Natural killer cell (primary cell): Measurements from ENCODE around the gene EYA4. TPM values are rescaled to one million over a fixed set of nuclear protein-coding genes. Genes with fewer than 3 reads are reported as not detected.

Source experiments
- ATAC-seq, 3 donors: fragments of 150-1000 bp in 2 of 3; fragments of 200-7000 bp in 1 of 3; cut with Tn5 transposase; 1 replicate in 1 of 3; 2 replicates in 2 of 3; pipeline ENCODE4 v1.10.0; 2021; ENCODE audit warnings: mild to moderate bottlenecking in 2 of 3, moderate library complexity in 2 of 3
- DNase-seq, 2 donors: peaks; one replicate each; pipeline versions ENCODE4 v3.0.0 to v3.0.0-alpha.2; 2013 to 2021; ENCODE audit warnings: mixed read lengths in 1 of 2
- H3K27ac ChIP-seq: one replicate; pipeline ENCODE4 v1.5.1; 2013; ENCODE audit warnings: mild to moderate bottlenecking, low read length
- H3K27me3 ChIP-seq: one replicate; pipeline ENCODE4 v1.6.1; 2013; ENCODE audit warnings: low read length; ENCODE audit not compliant: control insufficient read depth, insufficient read depth
- H3K36me3 ChIP-seq: one replicate; pipeline ENCODE4 v1.6.1; 2013; ENCODE audit warnings: low read length; ENCODE audit not compliant: control insufficient read depth, insufficient read depth
- H3K4me1 ChIP-seq: one replicate; pipeline ENCODE4 v1.6.1; 2013; ENCODE audit warnings: low read length; ENCODE audit not compliant: control insufficient read depth, insufficient read depth
- H3K4me3 ChIP-seq: one replicate; pipeline ENCODE4 v1.5.1; 2013; ENCODE audit warnings: low read length
- H3K9me3 ChIP-seq: one replicate; pipeline ENCODE4 v1.6.1; 2013; ENCODE audit warnings: low read length; ENCODE audit not compliant: control insufficient read depth, insufficient read depth
- H3K27ac Mint-ChIP-seq, 2 donors: one replicate each; pipeline ENCODE4 v1.8.0; 2022; ENCODE audit warnings: mild to moderate bottlenecking in 2 of 2, mixed read lengths in 2 of 2, moderate library complexity in 1 of 2
- H3K27me3 Mint-ChIP-seq, 2 donors: one replicate each; pipeline ENCODE4 v1.8.0; 2022; ENCODE audit warnings: low read depth in 2 of 2, mixed read lengths in 2 of 2
- H3K36me3 Mint-ChIP-seq: one replicate; pipeline ENCODE4 v1.8.0; 2022; ENCODE audit warnings: mixed read lengths
- H3K4me1 Mint-ChIP-seq, 2 donors: one replicate each; pipeline ENCODE4 v1.8.0; 2022; ENCODE audit warnings: mixed read lengths in 2 of 2
- H3K4me3 Mint-ChIP-seq: one replicate; pipeline ENCODE4 v1.8.0; 2022; ENCODE audit warnings: mild to moderate bottlenecking, moderate library complexity, mixed read lengths
- H3K9me3 Mint-ChIP-seq, 2 donors: one replicate each; pipeline ENCODE4 v1.8.0; 2022; ENCODE audit warnings: mixed read lengths in 2 of 2
- WGBS: methylation state at CpG from one replicate; pipeline ENCODE4 v1.1.7; 2013; ENCODE audit warnings: missing lambda C conversion rate; ENCODE audit not compliant: insufficient coverage; 5-methylcytosine and 5-hydroxymethylcytosine counted together
- intact Hi-C: fragments of 100-400 bp; cut with micrococcal nuclease; formaldehyde crosslinking; loops from one replicate; pipeline ENCODE4 v1.14.2; 2022
- total RNA-seq, 4 donors: library from RNA; stranded (reverse); fragments of 120-200 nt in 1 of 4; gene quantifications; one replicate each; pipeline versions ENCODE4 v1.2.3 to v1.2.4, GENCODE V29; 2013 to 2022
- TF ChIP-seq, protein P1 (sequence below): fragments of 200-600 bp; IDR thresholded peaks from one replicate; pipeline ENCODE4 v1.8.0; 2022; ENCODE audit warnings: antibody characterized with exemption

The EYA4 gene
- total RNA-seq, 3 donors from 2014 or later (not counting 1 experiment from before 2014, with no cell fraction given), result not detected

GRCh38 chr6:133447924-133448323, 206.8 kb downstream of the EYA4 start:
- Mint-ChIP-seq H3K36me3 (no peaks in the 10 kb centered on the region), H3K9me3 (peaks cover 0 to 2% of the 10 kb centered on the region in 2 donors), H3K4me1 (no peaks in the 10 kb centered on the region), H3K27me3 (no peaks in the 10 kb centered on the region), H3K27ac (no peak overlapping the region), H3K4me3 (no peak overlapping the region)
- intact Hi-C loops, result no loop called here
- Histone ChIP-seq H3K4me3 (no peak overlapping the region), H3K27ac (no peak overlapping the region), H3K4me1 (no peaks in the 10 kb centered on the region), H3K27me3 (no peaks in the 10 kb centered on the region), H3K36me3 (no peaks in the 10 kb centered on the region), H3K9me3 (no peaks in the 10 kb centered on the region)
- DNase-seq, result no peak
- no peak for ATAC-seq
- TF ChIP-seq, protein P1, sequence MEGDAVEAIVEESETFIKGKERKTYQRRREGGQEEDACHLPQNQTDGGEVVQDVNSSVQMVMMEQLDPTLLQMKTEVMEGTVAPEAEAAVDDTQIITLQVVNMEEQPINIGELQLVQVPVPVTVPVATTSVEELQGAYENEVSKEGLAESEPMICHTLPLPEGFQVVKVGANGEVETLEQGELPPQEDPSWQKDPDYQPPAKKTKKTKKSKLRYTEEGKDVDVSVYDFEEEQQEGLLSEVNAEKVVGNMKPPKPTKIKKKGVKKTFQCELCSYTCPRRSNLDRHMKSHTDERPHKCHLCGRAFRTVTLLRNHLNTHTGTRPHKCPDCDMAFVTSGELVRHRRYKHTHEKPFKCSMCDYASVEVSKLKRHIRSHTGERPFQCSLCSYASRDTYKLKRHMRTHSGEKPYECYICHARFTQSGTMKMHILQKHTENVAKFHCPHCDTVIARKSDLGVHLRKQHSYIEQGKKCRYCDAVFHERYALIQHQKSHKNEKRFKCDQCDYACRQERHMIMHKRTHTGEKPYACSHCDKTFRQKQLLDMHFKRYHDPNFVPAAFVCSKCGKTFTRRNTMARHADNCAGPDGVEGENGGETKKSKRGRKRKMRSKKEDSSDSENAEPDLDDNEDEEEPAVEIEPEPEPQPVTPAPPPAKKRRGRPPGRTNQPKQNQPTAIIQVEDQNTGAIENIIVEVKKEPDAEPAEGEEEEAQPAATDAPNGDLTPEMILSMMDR, result no peak

DNA sequence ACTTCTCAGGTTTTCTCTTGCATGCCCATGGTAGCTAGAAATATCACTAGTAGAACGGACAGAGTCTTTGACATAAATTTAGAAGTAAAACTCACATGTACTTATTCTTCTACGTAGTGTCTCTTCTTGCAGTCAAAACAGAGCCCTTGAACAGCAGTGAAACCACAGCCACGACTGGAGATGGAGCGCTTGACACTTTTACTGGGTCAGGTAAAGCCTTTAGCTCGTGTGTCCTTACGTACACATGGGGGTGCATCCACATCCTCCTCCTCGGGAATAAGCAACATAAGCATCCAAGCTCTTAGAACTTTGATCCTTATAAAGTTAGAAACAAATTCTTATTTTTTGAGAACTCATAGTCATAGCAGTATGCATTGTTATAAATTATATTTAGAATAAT, 215.3 kb downstream of the EYA4 start:
- Mint-ChIP-seq H3K4me3 (no peak overlapping the region), H3K4me1 (no peaks in the 10 kb centered on the region), H3K36me3 (no peaks in the 10 kb centered on the region), H3K27me3 (no peaks in the 10 kb centered on the region), H3K27ac (no peak overlapping the region), H3K9me3 (peaks cover 0 to 2% of the 10 kb centered on the region in 2 donors)
- no peaks in the 10 kb centered on the region for H3K36me3 ChIP-seq
- H3K27me3 ChIP-seq, result no peaks in the 10 kb centered on the region
- H3K9me3 ChIP-seq, result no peaks in the 10 kb centered on the region
- no peaks in the 10 kb centered on the region for H3K4me1 ChIP-seq
- no peak overlapping the region for H3K27ac ChIP-seq
- 85% methylated on average over 6 of the region's 7 CpGs for WGBS
- TF ChIP-seq, protein P1, result no peak
- intact Hi-C loops, result no loop called here
- no peak for ATAC-seq
- no peak for DNase-seq
- no peak overlapping the region for H3K4me3 ChIP-seq

- Histone ChIP-seq H3K27me3 (no peaks in the 10 kb centered on the region), H3K36me3 (no peaks in the 10 kb centered on the region), H3K27ac (no peak overlapping the region), H3K4me3 (no peak overlapping the region), H3K9me3 (no peaks in the 10 kb centered on the region), H3K4me1 (no peaks in the 10 kb centered on the region)
- intact Hi-C loops, result no loop called here
- WGBS, result 80% methylated on average over 1 of the region's 4 CpGs
- no peaks in the 10 kb centered on the region for H3K4me1 Mint-ChIP-seq
- H3K4me3 Mint-ChIP-seq, result no peak overlapping the region
- H3K27ac Mint-ChIP-seq, result no peak overlapping the region
- TF ChIP-seq, protein P1, result no peak
- no peak for ATAC-seq
- H3K36me3 Mint-ChIP-seq, result no peaks in the 10 kb centered on the region
- H3K27me3 Mint-ChIP-seq, result no peaks in the 10 kb centered on the region
- DNase-seq, result no peak
- peaks cover 0 to 2% of the 10 kb centered on the region in 2 donors for H3K9me3 Mint-ChIP-seq
Measured at GRCh38 chr6:133456944-133457343, 215.8 kb downstream of the EYA4 start.

GRCh38 chr6:133460101-133460500, 218.9 kb downstream of the EYA4 start:
- Mint-ChIP-seq H3K27me3 (no peaks in the 10 kb centered on the region), H3K9me3 (no peaks in the 10 kb centered on the region), H3K4me1 (no peaks in the 10 kb centered on the region), H3K36me3 (no peaks in the 10 kb centered on the region), H3K4me3 (no peak overlapping the region), H3K27ac (no peak overlapping the region)
- DNase-seq (no peak), ATAC-seq (no peak)
- intact Hi-C loops, result no loop called here
- H3K4me3 ChIP-seq, result no peak overlapping the region
- no peak overlapping the region for H3K27ac ChIP-seq
- no peaks in the 10 kb centered on the region for H3K4me1 ChIP-seq
- 88% methylated on average over 1 of the region's 2 CpGs for WGBS
- H3K9me3 ChIP-seq, result no peaks in the 10 kb centered on the region
- TF ChIP-seq, protein P1, result no peak
- no peaks in the 10 kb centered on the region for H3K36me3 ChIP-seq
- H3K27me3 ChIP-seq, result no peaks in the 10 kb centered on the region
